Endodermal cell (in vitro differentiated cells): ENCODE measurements around the gene ETV6. TPM values are rescaled to one million over a fixed set of nuclear protein-coding genes. Genes with fewer than 3 reads are reported as not detected.

ENCODE experiments used
- DNase-seq: peaks from one replicate; pipeline ENCODE4 v3.0.0-alpha.2; 2017
- H3K27ac ChIP-seq: 2 replicates; pipeline ENCODE4 v1.5.1; 2013; ENCODE audit warnings: mild to moderate bottlenecking, low read depth, low read length, moderate library complexity
- H3K27me3 ChIP-seq: 2 replicates; pipeline ENCODE4 v1.6.1; 2013; ENCODE audit warnings: mild to moderate bottlenecking, low read length, moderate library complexity; ENCODE audit not compliant: insufficient read depth, control insufficient read depth, poor library complexity, severe bottlenecking
- H3K36me3 ChIP-seq: 2 replicates; pipeline ENCODE4 v1.7.0; 2013; ENCODE audit warnings: mild to moderate bottlenecking, low read length, moderate library complexity; ENCODE audit not compliant: control insufficient read depth, insufficient read depth
- H3K4me1 ChIP-seq: one replicate; pipeline ENCODE4 v1.7.0; 2013; ENCODE audit warnings: low read length; ENCODE audit not compliant: control insufficient read depth, insufficient read depth
- H3K4me3 ChIP-seq: 2 replicates; pipeline ENCODE4 v1.5.1; 2013; ENCODE audit warnings: mild to moderate bottlenecking, low read length, moderate library complexity
- H3K9ac ChIP-seq: 2 replicates; pipeline ENCODE4 v1.6.1; 2013; ENCODE audit warnings: mild to moderate bottlenecking, low read length, moderate library complexity; ENCODE audit not compliant: poor library complexity, severe bottlenecking; ENCODE audit errors: extremely low read depth
- H3K9me3 ChIP-seq: 2 replicates; pipeline ENCODE4 v1.6.1; 2013; ENCODE audit warnings: mild to moderate bottlenecking, low read length, moderate library complexity; ENCODE audit not compliant: control insufficient read depth
- H3K27ac Mint-ChIP-seq: 2 replicates; pipeline ENCODE4 v1.8.0; 2020; ENCODE audit warnings: mixed read lengths
- H3K27me3 Mint-ChIP-seq: 2 replicates; pipeline ENCODE4 v1.8.0; 2021; ENCODE audit warnings: mild to moderate bottlenecking, mixed read lengths; ENCODE audit not compliant: insufficient read depth
- H3K36me3 Mint-ChIP-seq: 2 replicates; pipeline ENCODE4 v1.8.0; 2020; ENCODE audit warnings: low read depth, mixed read lengths
- H3K4me1 Mint-ChIP-seq: 2 replicates; pipeline ENCODE4 v1.8.0; 2020; ENCODE audit warnings: mixed read lengths
- H3K4me3 Mint-ChIP-seq: 2 replicates; pipeline ENCODE4 v1.8.0; 2020; ENCODE audit warnings: mild to moderate bottlenecking, moderate library complexity, mixed read lengths
- H3K9me3 Mint-ChIP-seq: 2 replicates; pipeline ENCODE4 v1.8.0; 2020; ENCODE audit warnings: mild to moderate bottlenecking, mixed read lengths
- WGBS, 2 experiments: methylation state at CpG; one replicate each; pipeline versions ENCODE4 v1.1.5 to v1.1.7; 2013; ENCODE audit warnings: missing lambda C conversion rate in 2 of 2, mixed read lengths in 1 of 2; ENCODE audit not compliant: insufficient coverage in 1 of 2, insufficient read length in 1 of 2; 5-methylcytosine and 5-hydroxymethylcytosine counted together
- total RNA-seq, 2 donors: library from RNA; stranded (reverse); fragmentation: NEBNext Ultra II Directional in 1 of 2; extraction: Animal tissue kit (Norgen Biotek cat#: 25700) in 1 of 2; gene quantifications; 2 replicates in 1 of 2; 3 replicates in 1 of 2; pipeline ENCODE4 v1.2.1, GENCODE V29; 2021
- TF ChIP-seq, protein P1 (sequence below): fragments of 200-600 bp; sonication (generic); conservative IDR thresholded peaks from 2 replicates; pipeline ENCODE4 v1.5.0; 2021; ENCODE audit warnings: antibody characterized with exemption, mild to moderate bottlenecking

The ETV6 gene
- total RNA-seq, 2 donors from 2014 or later = 9.3 to 22.1 TPM

DNA sequence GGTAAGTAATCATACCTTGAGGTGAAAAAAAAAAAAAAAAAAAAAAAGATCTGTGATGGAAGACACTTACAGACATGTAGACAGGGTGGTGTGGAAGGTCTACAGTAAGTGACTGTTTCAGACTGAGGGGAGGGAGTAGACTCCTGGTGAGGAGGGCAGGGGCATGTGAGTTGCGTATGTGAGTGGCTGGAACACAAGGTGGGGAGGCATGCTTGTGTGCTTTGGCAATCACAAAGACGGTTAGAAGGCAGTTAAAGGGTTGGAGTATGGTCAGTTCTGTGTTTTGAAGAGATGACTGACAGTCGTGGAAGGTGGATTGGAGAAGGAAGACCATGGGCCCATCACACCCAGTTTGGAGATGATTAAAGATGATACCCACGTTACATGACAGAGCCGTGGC is 65.2 kb downstream of the ETV6 start:
- Histone ChIP-seq H3K27ac (no peak overlapping the region), H3K27me3 (no peaks in the 10 kb centered on the region), H3K4me1 (peaks cover 33% of the 10 kb centered on the region), H3K9me3 (no peaks in the 10 kb centered on the region), H3K4me3 (no peak overlapping the region), H3K9ac (no peak overlapping the region), H3K36me3 (no peaks in the 10 kb centered on the region)
- Mint-ChIP-seq H3K27me3 (no peaks in the 10 kb centered on the region), H3K9me3 (no peaks in the 10 kb centered on the region), H3K36me3 (peaks cover 5% of the 10 kb centered on the region), H3K4me3 (no peak overlapping the region), H3K4me1 (peaks cover 68% of the 10 kb centered on the region), H3K27ac (no peak overlapping the region)
- TF ChIP-seq, protein P1, sequence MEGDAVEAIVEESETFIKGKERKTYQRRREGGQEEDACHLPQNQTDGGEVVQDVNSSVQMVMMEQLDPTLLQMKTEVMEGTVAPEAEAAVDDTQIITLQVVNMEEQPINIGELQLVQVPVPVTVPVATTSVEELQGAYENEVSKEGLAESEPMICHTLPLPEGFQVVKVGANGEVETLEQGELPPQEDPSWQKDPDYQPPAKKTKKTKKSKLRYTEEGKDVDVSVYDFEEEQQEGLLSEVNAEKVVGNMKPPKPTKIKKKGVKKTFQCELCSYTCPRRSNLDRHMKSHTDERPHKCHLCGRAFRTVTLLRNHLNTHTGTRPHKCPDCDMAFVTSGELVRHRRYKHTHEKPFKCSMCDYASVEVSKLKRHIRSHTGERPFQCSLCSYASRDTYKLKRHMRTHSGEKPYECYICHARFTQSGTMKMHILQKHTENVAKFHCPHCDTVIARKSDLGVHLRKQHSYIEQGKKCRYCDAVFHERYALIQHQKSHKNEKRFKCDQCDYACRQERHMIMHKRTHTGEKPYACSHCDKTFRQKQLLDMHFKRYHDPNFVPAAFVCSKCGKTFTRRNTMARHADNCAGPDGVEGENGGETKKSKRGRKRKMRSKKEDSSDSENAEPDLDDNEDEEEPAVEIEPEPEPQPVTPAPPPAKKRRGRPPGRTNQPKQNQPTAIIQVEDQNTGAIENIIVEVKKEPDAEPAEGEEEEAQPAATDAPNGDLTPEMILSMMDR = no peak
- WGBS, 2 experiments = 95% methylated on average over 4 to 5 of the region's 5 CpGs
- DNase-seq = no peak

DNA sequence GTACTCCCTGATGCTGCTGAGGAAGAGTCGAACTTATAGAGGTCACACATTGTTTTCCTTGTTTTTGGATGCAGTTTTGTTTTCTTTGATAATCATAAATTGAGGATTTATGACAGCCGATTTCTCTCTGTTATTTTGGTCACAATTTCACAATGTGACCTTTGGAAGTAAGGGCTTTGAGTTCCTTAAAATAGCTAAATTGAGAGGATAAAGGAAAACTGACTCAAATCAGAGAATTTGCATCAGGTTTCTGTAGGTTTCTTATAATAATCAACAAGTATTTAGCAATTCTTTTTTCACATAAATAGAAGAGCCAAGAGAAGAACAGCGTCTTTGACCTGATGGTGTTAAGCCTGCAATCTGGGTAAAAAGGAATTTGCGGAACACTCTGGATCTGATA is 66.1 kb downstream of the ETV6 start:
- peaks cover 33% of the 10 kb centered on the region for H3K4me1 ChIP-seq
- WGBS, 2 experiments = 90 to 92% methylated on average over 3 to 4 of the region's 4 CpGs
- H3K9me3 ChIP-seq = no peaks in the 10 kb centered on the region
- peaks cover 72% of the 10 kb centered on the region for H3K4me1 Mint-ChIP-seq
- no peak overlapping the region for H3K27ac Mint-ChIP-seq
- no peak for DNase-seq
- peaks cover 5% of the 10 kb centered on the region for H3K36me3 Mint-ChIP-seq
- H3K36me3 ChIP-seq = no peaks in the 10 kb centered on the region
- no peak overlapping the region for H3K4me3 Mint-ChIP-seq
- H3K27me3 Mint-ChIP-seq = peaks cover 3% of the 10 kb centered on the region
- H3K27me3 ChIP-seq = no peaks in the 10 kb centered on the region
- TF ChIP-seq, protein P1 = no peak
- no peak overlapping the region for H3K27ac ChIP-seq
- peaks cover under 1% of the 10 kb centered on the region for H3K9me3 Mint-ChIP-seq
- H3K9ac ChIP-seq = no peak overlapping the region
- H3K4me3 ChIP-seq = no peak overlapping the region

DNA sequence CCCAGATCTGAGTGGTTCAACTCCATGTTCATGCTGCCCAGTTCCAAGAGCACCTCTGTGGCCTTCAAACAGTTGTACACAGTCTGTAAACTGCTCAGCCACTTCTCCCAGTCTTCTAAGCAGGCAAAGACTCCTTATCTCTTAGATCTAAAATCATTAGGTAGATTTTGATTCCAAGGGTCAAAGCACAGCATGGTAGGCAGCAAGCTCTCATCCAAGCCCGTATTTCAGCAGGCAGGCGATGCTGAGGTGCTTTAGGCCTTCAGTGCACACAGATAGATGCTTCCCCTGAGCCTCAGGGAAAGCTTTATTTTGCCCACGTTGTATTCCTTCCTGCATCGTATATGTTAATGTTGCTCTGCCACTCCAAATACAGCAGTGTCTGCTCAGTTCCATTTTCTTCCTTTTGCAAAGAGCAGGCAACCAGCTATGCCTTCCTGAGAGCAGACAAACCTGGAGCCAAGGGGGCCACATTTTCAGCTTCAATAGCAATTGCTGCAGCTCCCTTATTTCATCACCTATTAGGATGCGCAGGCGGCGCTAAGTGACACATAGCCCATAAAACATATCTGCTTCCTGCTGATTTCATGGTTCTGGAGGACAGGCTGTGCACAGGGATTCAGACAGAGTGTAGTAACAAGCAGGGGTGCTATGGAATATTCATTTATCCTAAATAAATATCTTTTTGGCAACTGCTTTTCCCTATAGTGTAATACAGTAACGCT is 67.5 kb downstream of the ETV6 start:
- no peak for DNase-seq
- H3K4me1 ChIP-seq = peaks cover 33% of the 10 kb centered on the region
- Mint-ChIP-seq H3K36me3 (peaks cover 5% of the 10 kb centered on the region), H3K27me3 (peaks cover 6% of the 10 kb centered on the region), H3K4me3 (no peak overlapping the region), H3K4me1 (peaks cover 76% of the 10 kb centered on the region), H3K9me3 (peaks cover 5% of the 10 kb centered on the region), H3K27ac (no peak overlapping the region)
- TF ChIP-seq, protein P1 = no peak
- no peaks in the 10 kb centered on the region for H3K36me3 ChIP-seq
- 89 to 91% methylated on average over 8 of the region's 8 CpGs for WGBS, 2 experiments
- H3K9ac ChIP-seq = no peak overlapping the region
- H3K27ac ChIP-seq = peak overlapping the region; percentile 36
- H3K4me3 ChIP-seq = no peak overlapping the region
- no peaks in the 10 kb centered on the region for H3K9me3 ChIP-seq
- no peaks in the 10 kb centered on the region for H3K27me3 ChIP-seq
